HG03025 (cell line): ENCODE results near the gene ZNF526.

ENCODE experiments used
- ATAC-seq: cut with Tn5 transposase; IDR thresholded peaks from one replicate; pipeline ENCODE4 v1.9.1; 2021; ENCODE audit warnings: mild to moderate bottlenecking, moderate library complexity; ENCODE audit not compliant: unreplicated experiment, low FRiP score

The ZNF526 gene

DNA sequence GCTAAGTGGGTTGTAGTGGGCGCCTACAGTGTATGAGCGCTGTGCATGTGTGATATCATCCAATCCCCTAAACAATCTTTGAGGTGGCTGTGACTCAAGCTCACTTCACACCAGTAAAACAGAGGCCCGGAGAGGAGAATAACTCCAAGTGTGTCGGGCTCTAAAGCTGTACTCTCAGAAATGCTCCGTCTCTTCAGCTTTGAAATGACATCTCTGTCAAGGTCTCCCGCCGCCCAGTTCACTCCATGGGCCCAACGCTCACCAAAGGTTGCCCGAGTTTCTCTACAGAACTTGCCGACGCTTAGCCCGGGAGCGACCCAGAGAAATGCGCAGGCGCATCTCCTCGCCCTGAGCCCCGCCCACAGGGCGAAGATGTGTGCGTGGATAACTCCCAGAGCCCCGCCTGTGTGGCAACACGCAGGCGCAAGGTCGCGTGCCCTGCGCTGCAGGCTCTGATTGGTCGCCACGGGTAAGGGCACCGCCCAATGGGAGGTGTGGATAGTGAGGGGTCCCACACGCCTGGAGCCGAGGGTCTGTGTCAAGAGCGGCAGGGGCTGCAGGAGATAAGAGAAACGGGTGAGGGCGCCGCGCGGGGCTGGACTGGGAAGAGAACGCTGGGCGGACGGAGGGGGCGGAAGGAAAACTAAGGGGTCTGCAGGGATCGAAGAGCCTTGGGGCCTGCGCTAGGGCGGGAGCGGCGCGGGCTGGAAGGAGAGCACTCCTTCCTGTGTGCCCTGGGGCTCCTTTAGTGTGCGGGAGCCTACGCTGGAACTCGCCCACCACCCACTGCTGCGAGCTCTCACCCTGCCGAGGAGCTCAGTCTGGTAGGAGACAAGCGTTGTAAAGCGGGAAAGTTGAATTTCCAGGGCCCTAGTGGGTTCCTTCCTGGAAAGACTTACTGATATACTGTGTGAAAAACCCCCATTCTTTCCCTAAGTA lies at the start of gene ZNF526:
Gene ZNF526, plus strand, starts transcription at position 501 of the 939 bp plus-strand sequence. CDS start 4,092 bp downstream, outside the sequence.
- ATAC-seq: peak; percentile 57

- no peak for ATAC-seq
Measured at GRCh38 chr19:42170715-42171114, 49.4 kb upstream of the ZNF526 start.

DNA sequence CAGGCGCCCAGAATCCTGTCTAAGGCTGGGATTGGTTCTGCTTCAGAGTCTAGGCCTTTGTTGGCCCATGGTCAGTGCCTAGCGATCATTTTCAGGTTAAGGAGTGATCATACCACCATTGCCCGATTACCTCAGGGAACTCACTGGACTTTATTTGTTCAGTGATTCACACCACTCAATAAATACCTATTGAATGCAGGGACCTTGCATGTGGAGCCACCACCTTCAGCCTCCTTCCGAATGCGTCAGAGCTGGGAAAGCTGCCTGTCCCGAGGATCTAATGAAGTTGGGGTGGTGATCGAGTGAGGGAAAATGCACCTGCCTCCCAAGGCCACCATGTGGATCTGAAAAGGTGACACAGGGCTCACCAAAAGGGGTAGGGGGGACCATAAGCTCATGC lies 47.9 kb upstream of the ZNF526 start:
- no peak for ATAC-seq

DNA sequence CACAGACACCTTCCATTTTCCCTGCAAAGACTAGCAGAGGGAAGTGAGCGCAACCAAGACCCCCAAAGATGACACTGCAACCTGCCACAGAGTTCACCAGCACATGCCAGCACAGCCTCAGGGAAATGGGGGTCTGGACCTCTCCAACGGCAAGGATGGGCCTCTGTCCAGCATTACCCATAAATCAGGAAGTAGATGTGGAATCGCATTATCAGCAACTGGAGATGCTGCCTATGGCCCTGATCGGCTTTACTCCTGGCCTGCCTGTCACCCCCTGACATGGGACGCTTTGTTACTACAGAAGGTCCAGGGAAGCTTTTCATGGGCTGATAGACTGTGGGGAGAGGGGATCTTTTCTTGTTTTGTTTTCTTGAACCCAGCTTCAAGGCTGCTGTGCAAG lies 46.4 kb upstream of the ZNF526 start:
- no peak for ATAC-seq

DNA sequence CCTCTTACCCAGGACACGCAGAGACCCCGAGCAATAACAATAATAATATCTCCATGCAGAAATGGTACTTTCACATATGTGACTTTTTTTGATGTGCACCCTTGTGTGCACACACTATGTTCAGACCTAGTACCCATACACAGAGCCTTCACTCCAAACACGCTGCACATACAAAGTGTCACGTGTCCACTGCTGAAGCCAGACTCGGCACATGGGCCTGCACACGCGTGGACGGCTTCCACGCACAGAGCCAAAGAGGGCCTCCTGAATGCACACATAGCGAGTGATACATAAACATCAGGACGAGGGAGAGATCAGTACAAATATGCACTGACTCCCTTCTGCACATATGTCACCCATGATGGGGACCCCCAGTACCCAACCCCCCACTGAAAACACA lies 45.9 kb upstream of the ZNF526 start:
- ATAC-seq: no peak

DNA sequence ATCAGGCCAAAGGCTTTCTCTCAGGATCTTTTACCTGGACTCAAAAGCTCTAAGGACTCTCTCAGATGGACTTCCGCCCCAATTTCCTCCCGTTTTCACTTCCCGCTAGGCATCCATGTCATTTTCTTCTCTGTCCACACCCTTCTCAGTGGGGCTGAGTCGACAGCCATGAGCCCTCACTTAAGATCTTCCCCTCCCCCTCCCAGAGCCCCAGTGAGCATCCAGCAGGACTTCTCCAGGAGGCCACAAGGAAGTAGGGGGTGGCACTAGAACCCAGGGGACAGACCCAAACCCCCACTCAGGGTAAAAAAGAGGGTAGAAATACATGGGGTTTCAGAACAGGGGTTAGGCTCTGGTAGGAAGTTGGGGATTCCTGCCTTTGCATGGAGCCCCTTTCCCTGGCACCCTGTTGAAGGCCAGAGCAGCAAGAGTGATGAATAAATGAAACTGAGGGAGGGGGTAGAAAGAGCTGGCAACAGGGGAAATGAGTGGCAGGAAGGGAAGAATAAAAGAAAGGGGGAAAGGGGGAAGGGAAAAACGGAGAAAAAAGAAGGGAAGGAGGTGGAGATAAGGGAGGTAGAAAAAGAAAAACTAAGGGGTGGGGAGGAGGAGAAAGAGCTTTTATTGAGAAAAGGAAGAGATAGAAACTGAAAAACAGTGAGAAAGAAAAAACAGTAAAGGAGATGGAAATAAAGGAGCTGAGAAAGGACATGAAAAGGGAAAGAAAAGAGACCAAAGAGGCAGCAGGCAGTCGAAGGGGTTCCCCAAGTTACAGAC lies 45.0 kb upstream of the ZNF526 start:
- ATAC-seq: no peak

GRCh38 chr19:42175952-42176648 lies 44.0 kb upstream of the ZNF526 start:
- ATAC-seq: no peak

- ATAC-seq: no peak
Measured at GRCh38 chr19:42176649-42176989, 43.5 kb upstream of the ZNF526 start.

GRCh38 chr19:42176990-42177685 lies 43.0 kb upstream of the ZNF526 start:
- no peak for ATAC-seq

GRCh38 chr19:42177686-42178019 lies 42.5 kb upstream of the ZNF526 start:
- no peak for ATAC-seq

GRCh38 chr19:42178791-42179674 lies 41.1 kb upstream of the ZNF526 start:
- ATAC-seq: no peak

DNA sequence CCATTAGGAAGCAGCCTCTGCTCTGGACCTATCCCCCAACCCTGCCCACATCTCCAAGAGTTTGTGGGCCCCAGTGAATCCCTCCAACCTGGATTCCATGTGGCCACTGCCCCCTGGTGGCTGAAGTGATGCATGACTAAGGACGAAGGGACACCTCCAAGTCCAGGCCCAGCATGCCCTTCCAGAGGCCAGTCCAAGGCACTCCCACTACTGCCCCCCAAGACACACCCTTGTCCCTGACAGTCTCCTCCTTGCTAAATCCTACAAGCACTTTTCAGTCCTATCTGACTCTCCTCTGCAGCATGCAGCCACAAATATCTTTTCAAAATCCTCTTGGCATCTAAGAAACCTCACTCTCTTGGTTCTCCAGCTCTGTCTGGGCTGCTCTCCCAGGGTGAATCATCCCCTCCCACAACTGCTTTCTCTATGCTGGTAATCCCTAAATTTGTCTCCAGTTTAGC lies 35.7 kb upstream of the ZNF526 start:
- no peak for ATAC-seq

DNA sequence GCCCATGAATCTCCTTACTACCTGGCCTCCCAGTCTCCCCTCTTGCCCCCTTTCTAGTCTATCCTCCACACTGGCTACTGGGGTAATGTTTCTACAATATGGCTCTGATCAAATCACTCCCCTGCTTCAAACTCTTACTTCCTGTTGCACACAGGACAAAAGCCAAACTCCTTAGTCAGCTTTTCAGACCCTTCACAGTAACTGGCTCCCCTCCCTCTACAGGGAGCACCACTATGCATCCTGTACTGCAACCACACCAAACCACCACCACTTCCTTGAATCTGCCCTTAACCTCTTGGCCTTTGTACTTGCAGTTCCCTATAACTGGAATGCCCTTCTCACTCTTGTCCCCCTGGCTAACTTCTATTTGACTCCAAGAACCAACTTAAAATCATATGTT lies 34.8 kb upstream of the ZNF526 start:
- ATAC-seq: no peak

- ATAC-seq: no peak
Measured at GRCh38 chr19:42188665-42189064, 31.4 kb upstream of the ZNF526 start.

- ATAC-seq: no peak
Measured at GRCh38 chr19:42189133-42189532, 31.0 kb upstream of the ZNF526 start.

- ATAC-seq: no peak
Measured at GRCh38 chr19:42191330-42191729, 28.8 kb upstream of the ZNF526 start.

- ATAC-seq: no peak
Measured at GRCh38 chr19:42191855-42192254, 28.3 kb upstream of the ZNF526 start.

- ATAC-seq: no peak
Measured at GRCh38 chr19:42193294-42193693, 26.8 kb upstream of the ZNF526 start.

DNA sequence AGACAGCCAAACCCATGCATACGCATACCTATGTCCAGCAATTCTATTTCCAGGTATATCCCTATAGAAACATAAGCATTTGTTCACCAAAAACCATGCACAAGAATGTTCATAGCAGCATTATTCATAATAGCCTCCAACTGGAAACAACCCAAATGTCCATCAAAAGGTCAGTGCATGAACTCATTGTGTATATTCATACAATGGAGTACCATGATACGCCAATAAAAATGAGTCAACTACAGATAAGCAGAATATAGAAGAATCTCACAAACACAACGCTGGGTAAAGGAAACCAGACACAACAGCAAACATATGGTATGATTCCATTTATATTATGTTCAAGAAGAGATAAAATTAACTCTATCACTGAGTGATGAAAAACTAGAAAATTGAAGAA lies 26.4 kb upstream of the ZNF526 start:
- ATAC-seq: no peak
